ENCODE results near the gene RAVER1. TPM values are rescaled to one million over a fixed set of nuclear protein-coding genes. Genes with fewer than 3 reads are reported as not detected.

RAVER1 gene
- total and polyA plus RNA-seq, 9 of the 15 experiments (the other 6 are each of a cell fraction or from before 2014, with no cell fraction given): 0.06 to 113 (median 7.0) TPM

- TF ChIP-seq THRA (IDR thresholded peaks at IDR 0.05): no peak
- no peak for TF ChIP-seq ASH1L (IDR thresholded peaks at IDR 0.05; ENCODE audit: borderline replicate concordance, low read depth, partially characterized antibody)
- no peak; a peak in 1 of 4 replicates for TF ChIP-seq RCOR1 (IDR thresholded peaks at IDR 0.05; ENCODE audit: borderline replicate concordance in 1 of 2, low read depth in 2 of 2, low read length in 2 of 2)
- TF ChIP-seq ZNF79 (CRISPR knock-in tag; IDR thresholded peaks at IDR 0.05; ENCODE audit: low read depth): no peak
- TF ChIP-seq THRAP3 (IDR thresholded peaks at IDR 0.05; ENCODE audit: borderline replicate concordance): no peak
- peak in 1 of 2 experiments; percentile 85; a peak in 2 of 4 replicates for TF ChIP-seq MLLT1 (IDR thresholded peaks at IDR 0.05)
- TF ChIP-seq PRMT5 (CRISPR knock-in tag; IDR thresholded peaks at IDR 0.05): no peak
- TF ChIP-seq ZNF445 (CRISPR knock-in tag; IDR thresholded peaks at IDR 0.05; ENCODE audit: low read depth): no peak
- peak; percentile 38; the same call in 1 of the 2 replicates for TF ChIP-seq DMBX1 (CRISPR knock-in tag; IDR thresholded peaks at IDR 0.05; ENCODE audit: borderline replicate concordance)
- no peak for TF ChIP-seq EP400 (IDR thresholded peaks at IDR 0.05)
- no peak for TF ChIP-seq RREB1 (CRISPR knock-in tag; IDR thresholded peaks at IDR 0.05)
- no peak for TF ChIP-seq ZNF518B (CRISPR knock-in tag; IDR thresholded peaks at IDR 0.05)
- TF ChIP-seq BRF2 (IDR thresholded peaks at IDR 0.05; ENCODE audit: borderline replicate concordance, insufficient read depth, insufficient read length): no peak
Observed at GRCh38 chr19:10305139-10305806, 28.1 kb downstream of the RAVER1 start (continued).

Data from K562 (cell line).